Kidney epithelial cell (primary cell): Measurements from ENCODE around the gene CRISPLD2. TPM values are rescaled to one million over a fixed set of nuclear protein-coding genes. Genes with fewer than 3 reads are reported as not detected.
"Not testable (repeated sequence)": the region's sequence is repeated elsewhere in the genome, so short reads cannot be mapped to it uniquely, and the experiment has no call there.

Experiments used
- DNase-seq: peaks from one replicate; pipeline ENCODE4 v3.0.0-alpha.2; 2010; ENCODE audit warnings: low read depth
- H3K27me3 ChIP-seq: 2 replicates; pipeline ENCODE4 v1.6.0; 2011; ENCODE audit warnings: low read length; ENCODE audit not compliant: control insufficient read depth, insufficient read depth
- H3K36me3 ChIP-seq: 2 replicates; pipeline ENCODE4 v1.5.1; 2011; ENCODE audit warnings: low read length; ENCODE audit not compliant: control insufficient read depth, insufficient read depth
- H3K4me3 ChIP-seq: 2 replicates; pipeline ENCODE4 v1.5.1; 2011; ENCODE audit warnings: low read depth, mild to moderate bottlenecking, control low read depth, low read length
- CTCF ChIP-seq: IDR thresholded peaks from 2 replicates; pipeline ENCODE4 v1.5.1; 2011; ENCODE audit warnings: mild to moderate bottlenecking, moderate library complexity, low read length, control low read depth, inconsistent platforms; ENCODE audit not compliant: insufficient read depth, poor library complexity, severe bottlenecking
- total RNA-seq: library from RNA; depleted of rRNA; stranded (reverse); fragments of >200 nt; gene quantifications from 2 replicates; pipeline ENCODE4 v1.2.3, GENCODE V29; 2015

CRISPLD2 gene
- total RNA-seq, 1 donor from 2014 or later, result 2.5 TPM

DNA sequence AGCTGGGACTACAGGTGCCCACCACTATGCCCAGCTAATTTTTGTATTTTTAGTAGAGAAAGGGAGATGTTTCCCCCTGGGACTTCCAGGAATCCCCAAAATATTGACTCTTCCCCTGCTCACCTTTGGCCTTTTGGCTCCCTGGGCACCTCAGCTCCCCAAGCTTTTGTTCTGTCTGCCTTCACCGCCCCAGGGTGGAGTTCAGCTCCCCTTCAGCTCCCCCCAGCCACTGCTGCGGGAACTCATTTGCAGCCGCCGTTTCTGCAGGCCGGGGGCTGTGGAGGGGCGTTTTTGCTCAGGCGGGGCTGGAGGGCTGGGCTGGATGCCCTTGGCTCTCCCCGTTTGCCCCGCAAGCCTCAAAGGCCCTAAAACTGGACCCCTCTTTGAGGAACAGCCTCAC, 47.9 kb downstream of the CRISPLD2 start:
- Histone ChIP-seq H3K36me3 (no peaks in the 10 kb centered on the region), H3K27me3 (no peaks in the 10 kb centered on the region), H3K4me3 (no peak overlapping the region)
- TF ChIP-seq CTCF, result no peak
- no peak for DNase-seq

DNA sequence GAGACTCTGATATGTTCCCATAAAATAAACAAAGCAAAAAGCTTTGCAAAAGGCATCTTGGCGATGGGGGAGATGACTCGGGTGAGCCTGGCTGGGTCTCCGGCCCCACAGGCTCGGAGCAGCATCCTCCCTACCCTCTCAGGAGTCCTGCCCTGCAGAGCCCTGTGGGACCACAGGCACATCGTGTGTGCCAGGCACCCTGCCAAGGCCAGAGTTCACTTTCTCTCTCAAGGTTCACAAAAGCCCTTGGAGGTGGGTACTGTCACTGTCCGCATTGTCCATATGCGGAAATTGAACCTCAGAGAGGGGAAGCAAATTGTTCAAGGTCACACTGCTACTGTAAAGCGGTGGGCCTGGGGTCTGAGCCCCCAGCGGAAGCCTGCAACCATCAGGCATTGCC, 48.5 kb downstream of the CRISPLD2 start:
- no peak overlapping the region for H3K4me3 ChIP-seq
- no peaks in the 10 kb centered on the region for H3K36me3 ChIP-seq
- DNase-seq, result no peak
- TF ChIP-seq CTCF, result no peak
- H3K27me3 ChIP-seq, result no peaks in the 10 kb centered on the region

- no peaks in the 10 kb centered on the region for H3K36me3 ChIP-seq
- H3K27me3 ChIP-seq, result no peaks in the 10 kb centered on the region
- no peak for TF ChIP-seq CTCF
- no peak overlapping the region for H3K4me3 ChIP-seq
- DNase-seq, result no peak
Measured at GRCh38 chr16:84868829-84869472, 49.2 kb downstream of the CRISPLD2 start.

GRCh38 chr16:84869473-84869845, 49.7 kb downstream of the CRISPLD2 start:
- no peak overlapping the region for H3K4me3 ChIP-seq
- no peak for TF ChIP-seq CTCF
- DNase-seq, result no peak
- H3K36me3 ChIP-seq, result no peaks in the 10 kb centered on the region
- H3K27me3 ChIP-seq, result no peaks in the 10 kb centered on the region

DNA sequence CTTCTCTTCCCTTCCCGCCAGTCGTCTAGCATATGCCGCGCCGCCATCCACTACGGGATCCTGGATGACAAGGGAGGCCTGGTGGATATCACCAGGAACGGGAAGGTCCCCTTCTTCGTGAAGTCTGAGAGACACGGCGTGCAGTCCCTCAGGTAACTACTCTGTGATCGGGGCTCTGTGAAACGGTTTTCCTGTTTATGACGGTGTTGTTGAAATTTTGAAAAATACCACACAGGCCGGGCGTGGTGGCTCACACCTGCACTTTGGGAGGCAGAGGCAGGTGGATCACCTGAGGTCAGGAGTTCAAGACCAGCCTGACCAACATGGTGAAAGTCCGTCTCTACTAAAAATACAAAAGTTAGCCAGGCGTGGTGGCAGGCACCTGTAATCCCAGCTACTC, 53.2 kb downstream of the CRISPLD2 start:
- not testable (repeated sequence) for DNase-seq, H3K27me3 ChIP-seq, H3K4me3 ChIP-seq, H3K36me3 ChIP-seq

DNA sequence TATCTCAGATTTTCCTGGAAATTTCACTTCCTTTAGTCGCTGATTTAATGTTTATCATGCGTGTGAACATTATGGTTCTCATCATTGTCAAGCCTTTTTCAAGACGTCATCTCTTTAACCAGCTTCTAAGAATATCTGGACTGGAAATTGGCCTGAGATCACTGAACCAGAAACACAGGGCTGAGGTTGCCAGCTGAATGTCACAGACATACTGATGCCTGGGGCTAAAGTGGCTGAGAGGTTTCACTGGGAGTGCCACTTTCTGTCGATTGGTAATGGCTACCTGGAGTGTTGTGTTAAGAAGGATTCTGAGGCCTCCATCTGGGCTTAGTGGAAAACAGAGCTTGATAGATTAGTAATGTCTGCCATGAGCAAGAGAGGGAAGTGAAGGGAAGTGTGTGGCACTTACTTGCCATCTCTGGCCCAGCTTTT, 54.2 kb downstream of the CRISPLD2 start:
- H3K36me3 ChIP-seq, result no peaks in the 10 kb centered on the region

More for the DNA sequence above, 54.2 kb downstream of the CRISPLD2 start:
- H3K4me3 ChIP-seq, result no peak overlapping the region
- no peak for TF ChIP-seq CTCF
- DNase-seq, result no peak
- no peaks in the 10 kb centered on the region for H3K27me3 ChIP-seq
